NCI-H2029 treated with DMSO at 0.1 percent for 48 hours (cell line): Measurements from ENCODE around the gene B4GALT6.

ENCODE experiments used
- DNase-seq: peaks from one replicate; lab custom pipeline; 2025; lab: John Stamatoyannopoulos, UW

B4GALT6 gene

DNA sequence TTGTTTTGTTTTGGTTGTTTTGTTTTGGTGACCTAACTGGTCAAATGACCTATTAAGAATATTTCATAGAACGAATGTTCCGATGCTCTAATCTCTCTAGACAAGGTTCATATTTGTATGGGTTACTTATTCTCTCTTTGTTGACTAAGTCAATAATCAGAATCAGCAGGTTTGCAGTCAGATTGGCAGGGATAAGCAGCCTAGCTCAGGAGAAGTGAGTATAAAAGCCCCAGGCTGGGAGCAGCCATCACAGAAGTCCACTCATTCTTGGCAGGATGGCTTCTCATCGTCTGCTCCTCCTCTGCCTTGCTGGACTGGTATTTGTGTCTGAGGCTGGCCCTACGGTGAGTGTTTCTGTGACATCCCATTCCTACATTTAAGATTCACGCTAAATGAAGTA, 92.8 kb downstream of the B4GALT6 start, which contains the start of gene TTR:
Gene TTR, plus strand, starts transcription at position 250 of the 400 bp plus-strand sequence. Its CDS starts 26 bp downstream, at position 276.
- DNase-seq: no peak

- DNase-seq: no peak
Measured at GRCh38 chr18:31591113-31591512, 93.3 kb downstream of the B4GALT6 start.

GRCh38 chr18:31590570-31590969, 93.8 kb downstream of the B4GALT6 start:
- no peak for DNase-seq

- DNase-seq: no peak
Measured at GRCh38 chr18:31587529-31587928, 96.9 kb downstream of the B4GALT6 start.

DNA sequence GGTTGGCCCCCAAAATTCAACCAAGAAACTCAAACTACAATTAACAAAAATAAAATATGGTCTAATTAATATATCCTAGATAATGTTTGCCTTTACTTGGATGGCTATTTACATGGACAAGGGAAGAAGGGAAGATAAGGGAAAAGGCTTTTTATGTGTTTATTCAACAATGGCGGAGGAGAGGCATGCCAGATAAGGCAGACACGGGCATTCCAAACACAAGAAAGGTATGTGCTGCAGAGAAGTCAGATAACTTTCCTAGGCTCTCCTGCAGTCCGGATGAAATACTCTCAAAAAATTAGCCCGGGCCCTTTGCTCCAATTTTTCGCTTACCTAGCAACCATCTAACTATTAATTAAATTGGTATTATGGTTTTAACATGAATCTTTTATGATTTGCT, 97.8 kb downstream of the B4GALT6 start:
- DNase-seq: no peak

DNA sequence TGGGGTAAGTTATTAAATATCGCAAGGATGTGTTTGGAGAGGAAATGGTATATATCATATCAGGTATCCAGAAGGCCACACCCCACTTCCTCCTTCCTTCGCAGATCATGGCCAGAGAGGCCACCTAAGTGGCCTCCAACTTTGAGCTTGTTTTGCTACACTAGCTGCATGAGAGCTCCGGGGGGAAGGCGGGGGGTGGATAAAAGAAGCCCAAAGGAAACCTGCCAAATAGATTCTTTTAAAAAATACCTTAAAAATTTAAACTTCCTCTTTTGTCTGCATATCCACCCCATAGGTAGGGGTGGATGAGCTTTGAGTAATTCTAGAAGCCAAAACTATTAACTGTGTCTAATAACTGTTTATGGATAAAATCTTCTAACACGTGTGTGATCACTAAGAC, 98.4 kb downstream of the B4GALT6 start:
- DNase-seq: no peak

- DNase-seq: no peak
Measured at GRCh38 chr18:31583185-31583854, 101.1 kb downstream of the B4GALT6 start.

GRCh38 chr18:31581498-31582197, 102.7 kb downstream of the B4GALT6 start:
- no peak for DNase-seq

- no peak for DNase-seq
Measured at GRCh38 chr18:31579375-31579774, 105.0 kb downstream of the B4GALT6 start.

DNA sequence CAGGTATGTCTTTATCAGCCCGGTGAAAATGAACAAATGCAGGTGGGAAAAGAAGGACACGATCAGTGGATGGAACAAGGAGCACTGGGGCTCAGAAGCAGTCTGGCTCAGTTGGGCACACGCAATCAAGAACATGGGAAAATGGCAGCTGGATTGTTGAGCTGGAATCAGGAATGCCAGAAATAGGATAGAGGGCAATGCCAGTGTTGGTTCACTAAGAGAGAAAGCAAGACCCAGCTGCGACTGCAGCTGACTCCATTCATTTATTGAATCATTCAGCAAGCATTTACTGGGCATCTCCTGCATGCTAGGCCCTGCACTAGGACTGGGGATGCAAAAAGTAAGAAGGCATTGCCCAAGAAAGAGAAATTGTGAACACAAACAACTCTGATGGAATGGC, 106.3 kb downstream of the B4GALT6 start:
- no peak for DNase-seq

GRCh38 chr18:31577195-31577594, 107.2 kb downstream of the B4GALT6 start:
- DNase-seq: no peak

GRCh38 chr18:31576670-31577069, 107.7 kb downstream of the B4GALT6 start:
- no peak for DNase-seq

DNA sequence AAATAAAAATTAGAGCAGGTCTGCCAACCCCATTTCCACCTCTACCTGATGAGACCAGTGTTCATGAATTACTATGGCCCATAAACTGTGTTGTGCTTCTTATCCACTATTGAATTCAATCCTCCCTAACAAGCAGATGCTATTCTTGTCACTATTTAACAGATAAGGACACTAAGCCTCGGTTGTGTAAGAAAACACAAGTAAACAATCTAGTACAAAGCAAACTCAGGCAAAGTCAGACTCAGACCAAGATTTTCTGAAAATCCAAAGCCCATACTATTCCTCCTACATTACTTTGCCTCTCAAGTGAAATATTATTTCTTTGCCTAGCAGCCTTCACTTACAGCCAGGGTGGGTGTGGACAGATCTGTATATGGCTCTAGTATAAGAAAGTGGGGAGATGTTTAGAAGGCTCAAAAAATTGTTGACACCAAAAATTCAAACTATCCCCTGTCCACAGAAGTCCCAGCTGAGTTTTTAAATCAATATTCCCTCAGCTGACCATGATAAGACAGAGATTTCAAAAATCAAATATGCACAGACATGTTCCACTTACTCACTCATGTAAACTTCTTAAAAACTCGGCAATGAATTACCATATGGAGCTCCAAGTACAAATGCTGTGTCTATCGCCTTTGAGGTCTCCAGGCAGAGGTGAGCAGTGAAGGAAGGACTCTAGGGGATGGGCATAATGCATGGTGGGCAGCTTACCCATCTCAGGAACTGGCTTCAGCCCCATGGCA, 108.7 kb downstream of the B4GALT6 start:
- DNase-seq: no peak

GRCh38 chr18:31574359-31574758, 110.0 kb downstream of the B4GALT6 start:
- DNase-seq: no peak
